Vagina (tissue), 2 donors: ENCODE data around the gene METTL26.

Experiments used
- POLR2A ChIP-seq, 2 donors: fragments of 450-650 bp; IDR thresholded peaks; one replicate each; pipeline ENCODE4 v1.6.1; 2017; ENCODE audit warnings: antibody characterized with exemption in 2 of 2, mild to moderate bottlenecking in 2 of 2, moderate library complexity in 2 of 2
- POLR2AphosphoS5 ChIP-seq, 2 donors: sonication (generic); formaldehyde crosslinking; IDR thresholded peaks; one replicate each; pipeline ENCODE4 v1.9.0; 2017; ENCODE audit warnings: antibody characterized with exemption in 2 of 2, mild to moderate bottlenecking in 2 of 2, low read depth in 1 of 2; ENCODE audit not compliant: insufficient read depth in 1 of 2
- TF ChIP-seq, protein P1 (sequence below), 3 experiments: fragments of 450-650 bp in 2 of 3; fragments of 200-600 bp in 1 of 3; sonication (generic) in 1 of 3; IDR thresholded peaks; one replicate each; pipeline ENCODE4 v1.5.1; 2017 to 2019; ENCODE audit warnings: antibody characterized with exemption in 3 of 3, mild to moderate bottlenecking in 2 of 3, moderate library complexity in 2 of 3

DNA sequence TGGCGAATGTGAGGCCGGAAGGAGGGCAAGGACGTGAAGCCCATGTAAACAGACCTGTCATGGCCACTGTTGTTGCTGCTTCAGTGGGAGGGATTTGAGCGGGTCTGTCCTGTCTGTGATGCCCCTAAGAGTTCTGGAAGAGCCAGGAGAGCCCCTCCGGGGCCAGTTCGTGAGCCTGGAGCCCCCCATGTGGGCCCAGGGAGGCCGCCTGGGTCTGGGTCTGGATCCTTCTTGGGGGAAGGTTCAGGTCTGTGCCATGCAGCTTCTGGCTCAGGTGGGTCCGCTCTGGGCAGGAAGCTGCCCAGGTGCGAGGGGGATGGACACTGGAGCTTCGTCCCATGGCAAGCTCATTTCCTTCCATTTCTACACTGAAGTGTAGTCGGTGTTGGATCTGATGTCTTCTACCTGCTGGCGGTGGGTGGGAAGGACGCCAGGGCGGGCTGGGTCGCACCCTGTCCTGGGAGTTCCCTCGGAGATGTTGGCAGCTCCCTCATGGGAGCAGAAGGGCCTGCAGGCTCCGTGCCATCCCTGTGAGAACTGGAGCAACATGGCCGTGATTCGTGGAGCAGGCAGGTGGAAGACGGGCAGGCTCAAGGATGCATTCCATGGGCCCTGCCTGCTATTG, 16.5 kb downstream of the METTL26 start:
- TF ChIP-seq, protein P1, sequence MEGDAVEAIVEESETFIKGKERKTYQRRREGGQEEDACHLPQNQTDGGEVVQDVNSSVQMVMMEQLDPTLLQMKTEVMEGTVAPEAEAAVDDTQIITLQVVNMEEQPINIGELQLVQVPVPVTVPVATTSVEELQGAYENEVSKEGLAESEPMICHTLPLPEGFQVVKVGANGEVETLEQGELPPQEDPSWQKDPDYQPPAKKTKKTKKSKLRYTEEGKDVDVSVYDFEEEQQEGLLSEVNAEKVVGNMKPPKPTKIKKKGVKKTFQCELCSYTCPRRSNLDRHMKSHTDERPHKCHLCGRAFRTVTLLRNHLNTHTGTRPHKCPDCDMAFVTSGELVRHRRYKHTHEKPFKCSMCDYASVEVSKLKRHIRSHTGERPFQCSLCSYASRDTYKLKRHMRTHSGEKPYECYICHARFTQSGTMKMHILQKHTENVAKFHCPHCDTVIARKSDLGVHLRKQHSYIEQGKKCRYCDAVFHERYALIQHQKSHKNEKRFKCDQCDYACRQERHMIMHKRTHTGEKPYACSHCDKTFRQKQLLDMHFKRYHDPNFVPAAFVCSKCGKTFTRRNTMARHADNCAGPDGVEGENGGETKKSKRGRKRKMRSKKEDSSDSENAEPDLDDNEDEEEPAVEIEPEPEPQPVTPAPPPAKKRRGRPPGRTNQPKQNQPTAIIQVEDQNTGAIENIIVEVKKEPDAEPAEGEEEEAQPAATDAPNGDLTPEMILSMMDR (IDR thresholded peaks at IDR 0.05), result no peak
- TF ChIP-seq POLR2A (IDR thresholded peaks at IDR 0.05) (no peak), POLR2AphosphoS5 (IDR thresholded peaks at IDR 0.05; ENCODE audit: insufficient read depth in 1 of 2, low read depth in 1 of 2) (no peak)
